HG03558 (cell line): Measurements from ENCODE around the gene CCDC141.
A peak's percentile ranks its signal among the peaks of the same experiment; 100 is the strongest.

ENCODE experiments used
- ATAC-seq: cut with Tn5 transposase; IDR thresholded peaks from one replicate; pipeline ENCODE4 v1.9.1; 2021; ENCODE audit warnings: moderate number of reproducible peaks; ENCODE audit not compliant: unreplicated experiment; ENCODE audit errors: extremely low read depth

CCDC141 gene

DNA sequence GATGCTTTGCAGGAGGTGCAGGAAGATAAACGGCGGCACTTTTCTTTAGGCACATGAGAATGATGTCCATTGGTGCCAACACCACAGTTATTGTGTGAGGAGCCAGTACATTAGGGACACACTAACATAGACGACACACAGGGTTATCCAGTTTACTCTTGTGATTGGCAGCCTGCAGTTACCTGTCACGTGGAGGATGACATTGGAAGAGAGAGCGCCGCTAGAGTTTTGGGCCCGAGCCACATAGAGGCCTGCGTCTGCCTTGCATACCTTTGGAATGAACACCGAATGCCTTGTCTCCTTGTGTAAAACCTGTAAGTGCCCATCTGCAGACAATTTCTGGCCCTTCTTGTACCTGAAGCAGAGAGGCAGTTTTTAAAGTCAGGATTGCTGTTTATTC is 215.9 kb downstream of the CCDC141 start:
- ATAC-seq, result no peak

DNA sequence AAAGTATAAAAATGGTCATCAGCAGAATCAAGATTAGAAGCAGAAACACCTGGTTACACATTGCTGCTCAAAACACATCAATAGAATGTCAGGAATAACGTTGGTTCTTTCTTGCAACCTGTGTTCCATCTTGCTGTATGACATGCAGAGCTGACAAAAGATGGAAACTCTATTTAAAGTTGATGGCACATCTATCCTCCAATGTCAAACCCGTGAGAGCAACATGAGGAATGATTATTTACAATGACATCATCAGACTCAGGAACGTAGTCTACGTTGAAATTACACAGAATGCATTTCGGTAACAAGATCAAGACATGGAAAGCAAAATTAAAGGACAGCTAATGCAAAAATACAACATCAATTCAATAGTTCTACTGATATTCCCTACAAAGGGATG is 216.6 kb downstream of the CCDC141 start:
- ATAC-seq, result no peak

DNA sequence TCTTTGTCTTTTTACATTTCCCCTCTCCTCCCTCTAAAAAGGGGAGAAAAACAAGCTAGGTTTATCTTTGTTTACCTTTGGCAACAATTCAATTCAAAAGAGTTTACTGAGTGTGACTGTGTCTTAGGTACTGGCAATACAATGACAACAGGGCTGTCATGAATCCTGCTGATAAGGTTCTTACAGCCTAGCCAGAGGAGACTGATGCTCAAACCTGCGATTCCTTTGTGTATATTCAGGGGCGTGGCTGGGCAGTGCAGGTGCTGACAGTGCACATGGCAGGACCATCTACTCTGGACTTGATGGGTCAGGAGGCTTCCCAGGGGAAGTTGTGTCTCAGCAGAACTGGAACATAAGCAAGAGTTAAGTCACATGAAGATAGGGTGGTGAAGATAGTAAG is 219.5 kb downstream of the CCDC141 start:
- no peak for ATAC-seq

DNA sequence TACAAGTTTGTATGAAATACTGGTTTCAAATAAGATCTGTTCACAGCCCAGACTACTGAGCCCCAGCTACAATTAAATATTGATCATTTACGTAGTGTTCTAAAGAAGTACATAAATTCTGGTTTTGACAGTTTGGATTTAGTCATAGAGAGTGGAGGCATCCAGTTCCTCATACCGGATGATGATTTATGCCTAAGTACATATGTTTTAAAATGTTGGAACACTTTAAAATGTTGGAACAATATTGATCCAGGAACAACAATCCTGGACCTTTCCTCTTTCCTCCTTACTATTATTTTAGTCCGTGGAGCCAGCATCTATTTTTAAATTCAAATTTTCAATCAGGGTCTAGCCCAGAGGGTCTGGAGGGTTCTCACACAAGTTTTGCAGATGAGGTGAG is 220.0 kb downstream of the CCDC141 start:
- ATAC-seq, result no peak

DNA sequence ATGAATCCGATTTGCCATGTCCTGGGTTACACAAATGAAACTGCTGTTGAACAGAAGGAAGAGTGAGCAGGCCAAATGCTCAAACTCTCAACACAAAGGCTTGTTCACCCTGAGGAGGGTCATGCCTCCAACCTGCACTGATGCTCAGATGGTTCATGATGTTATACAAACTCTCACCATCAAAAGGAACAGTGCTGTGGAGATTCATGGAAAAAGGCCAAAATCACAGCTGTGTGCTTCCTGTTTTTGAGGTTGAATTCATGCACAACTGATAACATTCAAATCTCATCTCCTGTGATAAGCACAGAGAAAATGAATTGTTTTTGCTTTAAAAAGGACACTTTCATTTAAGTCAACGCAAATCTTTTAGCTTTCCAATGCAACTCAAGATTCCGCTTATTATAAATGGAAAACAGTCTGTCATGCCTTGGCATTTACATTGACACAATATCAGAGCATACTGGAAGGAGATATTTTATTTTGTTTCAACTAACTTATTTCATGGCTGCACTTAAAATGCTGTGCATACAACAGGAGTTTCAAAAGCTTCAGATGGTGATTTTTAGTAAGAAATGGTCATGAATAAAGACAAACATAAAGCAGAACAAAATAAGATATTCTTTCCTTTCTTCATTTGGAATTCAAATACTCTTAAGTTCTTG is 220.5 kb downstream of the CCDC141 start:
- ATAC-seq, result no peak

DNA sequence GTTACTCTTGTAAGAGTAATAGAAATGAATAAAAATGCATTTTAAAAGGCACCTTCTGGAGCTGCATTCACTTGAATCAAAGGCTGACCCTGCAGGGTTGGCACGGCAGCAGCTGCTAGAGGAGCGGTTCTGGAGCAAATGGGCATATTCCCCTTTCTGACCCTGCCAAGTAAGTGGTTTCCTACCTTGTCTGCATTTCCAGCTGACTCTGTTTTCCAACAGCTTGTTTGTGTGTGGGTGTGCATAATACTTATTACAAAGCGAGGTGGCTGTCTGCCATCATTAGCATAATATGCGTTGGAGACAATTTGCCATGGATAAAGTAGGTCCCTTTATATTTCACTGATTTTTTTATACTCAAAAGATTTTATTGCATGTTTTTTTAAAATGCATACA is 221.5 kb downstream of the CCDC141 start:
- ATAC-seq, result no peak

DNA sequence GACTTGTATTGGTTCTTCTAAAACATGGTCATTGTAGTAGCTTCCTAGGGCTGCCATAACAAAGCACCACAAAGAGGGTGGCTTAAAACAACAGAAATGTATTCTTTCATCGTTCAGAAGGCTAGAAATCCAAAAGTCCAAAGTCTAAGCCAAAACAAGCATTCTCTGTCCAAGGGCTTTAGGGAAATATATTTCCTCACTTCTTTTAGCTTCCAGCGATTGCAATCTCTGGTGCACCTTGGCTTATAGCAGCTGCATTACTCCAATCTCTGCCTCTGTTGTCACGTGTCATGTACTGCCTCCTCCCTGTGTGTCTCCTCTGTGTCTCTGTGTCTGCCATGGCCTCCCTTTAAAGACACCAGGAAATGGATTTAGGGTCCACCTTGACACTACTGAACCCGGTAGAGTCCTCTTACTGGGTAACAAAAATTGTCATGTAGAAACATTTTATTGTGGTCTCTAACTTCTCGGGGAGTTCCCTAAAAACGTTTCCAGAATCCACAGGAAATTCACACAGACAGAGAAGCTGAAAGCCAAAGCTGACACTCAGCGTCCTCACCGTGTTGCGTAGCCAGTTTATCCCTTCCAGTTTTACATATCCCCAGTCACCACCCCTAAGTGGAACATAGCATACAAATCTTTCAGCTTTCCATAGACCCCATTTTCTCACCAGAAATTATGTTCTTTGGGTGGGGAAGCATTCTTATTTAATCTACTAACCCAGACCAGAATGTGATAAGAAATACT is 222.0 kb downstream of the CCDC141 start:
- ATAC-seq, result no peak

DNA sequence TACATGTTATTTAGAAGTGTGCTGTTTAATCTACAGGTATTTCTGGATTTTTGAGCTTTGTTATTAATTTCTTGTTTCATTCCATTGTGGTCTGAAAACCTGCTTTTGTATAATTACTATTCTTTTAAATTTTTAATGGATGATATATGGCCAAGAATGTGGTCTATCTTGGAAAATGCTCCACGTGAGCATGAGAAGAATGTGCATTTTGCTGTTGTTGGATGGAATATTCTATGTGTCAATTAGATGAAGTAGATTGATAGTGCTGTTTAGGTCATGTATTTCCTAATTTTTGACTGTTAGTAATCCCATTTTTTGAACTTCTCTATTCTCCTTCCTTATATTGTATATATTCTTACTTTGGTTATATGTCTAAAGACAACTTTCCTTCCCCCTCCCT is 222.8 kb downstream of the CCDC141 start:
- no peak for ATAC-seq

DNA sequence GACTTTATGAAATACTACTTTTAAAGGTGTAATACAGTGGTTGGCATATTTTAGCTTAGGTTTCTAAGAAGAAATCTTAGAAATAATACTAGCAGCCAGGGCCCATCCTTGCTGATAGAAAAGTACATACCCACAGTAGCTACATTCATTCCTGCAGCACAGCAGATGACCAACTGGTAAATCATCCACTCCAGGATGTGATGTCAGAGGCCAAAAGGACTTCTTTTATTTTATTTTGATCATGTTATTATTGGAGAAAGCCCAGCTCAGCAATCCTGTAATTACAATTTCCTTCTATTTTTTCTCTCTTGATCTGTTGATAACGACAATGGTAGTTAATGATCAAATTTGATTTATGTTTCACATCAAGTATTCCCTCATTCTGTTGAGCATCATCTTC is 224.8 kb downstream of the CCDC141 start:
- ATAC-seq, result no peak

DNA sequence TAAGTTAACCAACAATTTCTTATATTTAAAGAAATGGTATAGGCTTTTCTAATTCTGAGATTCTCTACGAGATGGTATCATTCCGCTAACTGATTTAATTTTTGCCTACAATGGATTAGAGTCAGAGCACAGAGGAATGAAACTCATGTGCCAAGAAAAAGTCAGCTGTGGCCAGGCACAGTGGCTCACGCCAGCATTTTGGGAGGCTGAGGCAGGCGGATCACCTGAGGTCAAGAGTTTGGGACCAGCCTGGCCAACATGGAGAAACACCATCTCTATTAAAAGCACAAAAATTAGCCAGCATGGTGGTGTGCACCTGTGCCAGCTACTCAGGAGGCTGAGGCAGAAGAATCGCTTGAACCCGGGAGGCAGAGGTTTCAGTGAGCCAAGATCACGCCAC is 225.8 kb downstream of the CCDC141 start:
- ATAC-seq, result no peak

DNA sequence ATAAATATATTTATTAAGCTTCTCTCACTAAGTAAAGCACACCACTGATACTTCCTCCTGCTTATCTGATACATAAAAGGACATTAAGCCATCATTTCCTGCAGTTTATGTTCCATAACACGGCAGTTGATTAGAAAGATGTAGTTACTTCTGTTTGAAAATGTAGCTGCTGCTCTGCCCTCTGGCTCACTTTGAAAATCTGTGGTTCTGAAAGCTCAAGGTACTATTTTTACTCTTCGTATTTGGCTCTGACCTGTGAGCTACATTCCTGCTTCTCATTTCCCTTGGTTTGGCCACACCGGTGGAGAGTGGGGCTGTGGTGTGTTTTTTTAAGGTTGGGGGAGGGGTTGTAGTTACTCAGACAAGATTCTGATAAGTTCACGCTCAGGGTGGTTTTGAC is 229.9 kb downstream of the CCDC141 start:
- ATAC-seq, result peak; percentile 80

DNA sequence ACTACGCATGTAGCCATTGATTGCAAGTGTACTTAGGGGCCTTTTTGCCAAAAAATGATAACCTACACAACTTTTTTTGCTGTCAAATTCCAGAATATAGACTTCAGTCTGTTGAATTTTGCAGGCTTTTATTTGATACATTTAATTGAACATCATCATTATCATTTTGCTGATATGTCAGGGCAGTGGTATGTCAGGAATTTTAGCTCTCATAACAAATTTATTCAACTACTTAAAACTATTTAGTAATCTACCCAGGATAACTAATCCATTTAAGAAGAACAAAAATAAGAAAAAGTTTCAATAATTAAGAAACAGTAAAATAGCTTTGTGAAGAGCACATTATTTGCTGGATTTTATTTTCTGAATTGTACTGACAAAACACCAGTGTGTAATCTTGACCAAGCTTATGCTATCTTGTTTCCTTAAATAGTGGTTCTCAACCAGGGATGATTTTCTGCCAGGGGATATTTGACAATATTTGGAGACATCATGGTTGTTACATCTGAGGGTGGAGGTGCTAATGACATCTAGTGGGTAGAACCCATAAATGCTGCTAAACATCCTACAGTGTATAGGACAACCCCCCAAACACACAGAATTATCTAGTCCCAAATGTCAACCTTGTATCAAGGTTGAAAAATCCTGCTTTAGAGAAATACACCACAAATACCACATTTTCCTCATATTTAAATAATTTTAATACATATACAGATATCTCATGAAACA is 230.6 kb downstream of the CCDC141 start:
- ATAC-seq, result no peak

DNA sequence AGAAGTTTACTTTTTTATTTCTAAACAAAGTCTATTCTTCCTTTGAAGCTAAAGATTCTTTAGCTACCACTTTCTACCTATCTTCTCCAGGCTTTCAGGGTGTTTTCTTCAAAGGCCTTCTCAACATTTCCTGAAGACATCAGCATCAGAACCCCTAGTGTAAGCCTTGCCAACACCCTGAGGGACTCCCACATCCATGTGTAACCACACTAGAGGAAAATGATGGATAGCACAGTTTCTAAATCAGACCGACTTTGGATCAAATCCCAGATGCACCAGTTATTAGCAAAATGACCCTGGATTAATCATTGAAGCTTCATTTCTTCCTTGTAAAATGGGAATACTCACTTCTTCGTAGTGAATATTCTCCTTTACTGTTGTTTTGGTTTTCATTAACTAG is 238.0 kb downstream of the CCDC141 start:
- no peak for ATAC-seq

DNA sequence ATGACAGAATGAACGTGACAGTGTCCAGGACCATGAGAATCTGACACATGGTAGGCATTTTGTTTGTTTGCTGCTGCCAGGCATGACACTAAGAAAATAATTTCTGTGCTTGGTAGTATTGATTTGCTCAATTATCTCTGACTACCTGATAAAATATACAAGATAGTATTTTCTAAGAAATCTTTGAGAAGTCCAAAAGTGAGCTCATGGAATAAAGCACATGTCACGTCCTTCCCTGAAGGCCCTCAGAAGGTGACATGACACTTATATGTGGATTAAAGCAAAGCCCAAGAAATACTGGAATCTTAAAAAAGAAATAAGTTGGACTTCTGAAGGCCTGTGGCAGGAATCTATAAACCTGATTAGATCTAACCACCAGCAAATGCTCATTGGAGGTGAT is 238.9 kb downstream of the CCDC141 start:
- ATAC-seq, result no peak

DNA sequence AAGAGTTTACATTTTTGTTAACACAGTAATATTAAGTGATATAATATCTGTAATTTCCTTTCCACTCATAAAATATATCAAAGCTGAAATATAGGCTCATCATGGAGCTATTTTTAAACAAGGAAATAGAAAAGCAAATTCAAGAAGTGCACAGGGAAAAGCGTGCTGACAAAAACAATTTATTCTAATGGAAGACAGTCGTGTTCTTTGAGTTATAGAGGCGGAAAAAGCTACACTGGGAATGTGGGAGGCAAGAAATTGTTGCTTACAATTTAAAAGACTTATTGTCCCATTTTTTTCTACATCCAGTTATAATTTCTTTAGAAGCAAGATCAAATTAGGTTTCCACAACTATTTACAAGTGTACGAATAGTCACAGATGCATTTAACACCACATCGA is 239.5 kb downstream of the CCDC141 start:
- ATAC-seq, result no peak

DNA sequence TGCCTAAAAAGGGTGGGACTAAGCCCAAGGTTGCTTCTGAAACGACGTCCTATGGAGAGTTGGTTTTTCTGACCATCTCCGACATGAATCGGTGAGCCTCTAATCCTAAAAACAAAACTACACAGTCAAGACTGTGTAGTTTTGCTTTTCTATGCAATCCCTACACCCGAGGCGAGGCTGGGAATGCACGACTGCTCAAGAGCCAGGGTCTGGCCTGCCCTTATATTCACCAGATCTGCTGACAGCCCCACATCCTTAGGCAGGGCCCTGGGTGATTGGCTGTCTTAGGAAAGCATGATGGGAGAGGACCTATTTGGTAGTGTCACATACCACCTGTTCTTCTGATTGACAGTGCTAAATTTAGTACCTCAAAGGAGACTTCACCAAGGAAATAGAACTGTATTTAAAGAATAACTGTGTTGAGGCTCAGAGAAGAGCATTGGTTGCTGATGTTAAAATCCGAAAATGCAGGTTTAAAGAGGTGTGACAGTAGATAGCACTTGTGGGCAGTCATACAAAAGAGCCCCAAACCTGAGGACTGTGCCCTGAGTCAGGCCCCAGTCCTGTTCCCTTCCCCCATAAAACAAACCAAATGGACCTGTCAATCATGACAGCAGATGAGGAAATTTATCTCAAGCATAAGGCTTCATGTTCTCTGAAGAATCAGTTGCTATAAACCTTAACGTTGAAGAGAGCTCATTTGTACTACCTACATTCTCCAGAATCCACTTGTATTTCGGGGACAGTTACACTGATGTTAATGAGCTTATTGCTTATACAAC is 242.5 kb downstream of the CCDC141 start, which contains the start of gene TTN:
TTN (minus strand) TSS at position 197 of the 782 bp plus-strand sequence. CDS start 2,781 bp downstream, outside the sequence.
- no peak for ATAC-seq

DNA sequence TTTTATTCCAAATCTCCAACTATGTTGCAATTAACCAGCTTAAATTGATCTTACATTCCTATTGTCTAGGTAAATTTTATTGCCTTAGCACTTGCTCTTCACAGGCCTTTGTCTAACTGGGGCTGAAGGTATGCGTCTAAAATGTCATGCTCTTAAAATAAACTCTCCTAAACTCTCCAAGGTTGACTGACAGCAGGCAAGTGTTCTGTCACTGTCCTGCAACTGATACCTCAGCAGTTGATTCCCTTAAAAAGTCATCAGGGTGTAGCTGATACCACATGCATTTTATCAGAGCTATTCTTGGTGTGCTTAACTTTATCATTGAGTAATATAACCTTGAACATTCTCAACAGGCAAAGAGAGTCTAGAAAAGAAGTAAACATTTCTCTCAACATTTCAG is 243.4 kb downstream of the CCDC141 start:
- no peak for ATAC-seq

DNA sequence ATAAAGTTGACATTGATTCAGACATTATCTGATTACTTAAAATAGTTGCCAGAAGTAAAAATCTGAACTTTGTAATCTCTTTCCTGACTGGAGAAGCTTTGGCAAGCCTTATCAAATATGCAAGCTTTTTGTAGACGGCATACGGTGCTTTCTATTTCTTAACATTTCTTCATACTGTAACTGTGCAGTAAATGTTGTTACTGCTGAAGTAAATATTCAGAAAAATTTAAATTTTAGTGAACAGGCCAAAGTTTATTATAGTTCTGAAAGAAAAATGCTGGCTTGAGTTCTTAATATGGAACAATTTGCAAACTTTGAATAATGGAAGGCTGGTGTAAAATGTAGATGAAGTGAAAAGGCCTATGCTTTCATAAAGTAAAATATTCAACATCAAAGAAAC is 244.5 kb downstream of the CCDC141 start:
- ATAC-seq, result no peak

DNA sequence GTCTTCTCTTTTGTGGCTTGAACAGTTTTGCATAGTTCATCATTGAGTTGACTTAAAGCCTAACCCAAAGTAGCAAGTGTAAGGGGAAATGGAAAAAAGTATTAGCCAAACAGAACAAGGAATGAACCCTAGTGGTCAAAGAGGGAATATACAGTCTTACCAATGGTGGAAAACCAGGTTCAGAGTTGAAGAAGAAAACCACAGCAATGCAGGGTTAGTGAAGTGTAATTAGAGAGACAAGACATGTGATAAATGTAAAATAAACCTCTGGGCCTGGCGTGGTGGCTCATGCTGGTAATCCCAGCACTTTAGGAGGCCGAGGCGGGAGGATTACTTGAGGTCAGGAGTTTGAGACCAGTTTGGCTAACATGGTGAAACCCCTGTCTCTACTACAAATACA is 245.1 kb downstream of the CCDC141 start:
- ATAC-seq, result no peak

DNA sequence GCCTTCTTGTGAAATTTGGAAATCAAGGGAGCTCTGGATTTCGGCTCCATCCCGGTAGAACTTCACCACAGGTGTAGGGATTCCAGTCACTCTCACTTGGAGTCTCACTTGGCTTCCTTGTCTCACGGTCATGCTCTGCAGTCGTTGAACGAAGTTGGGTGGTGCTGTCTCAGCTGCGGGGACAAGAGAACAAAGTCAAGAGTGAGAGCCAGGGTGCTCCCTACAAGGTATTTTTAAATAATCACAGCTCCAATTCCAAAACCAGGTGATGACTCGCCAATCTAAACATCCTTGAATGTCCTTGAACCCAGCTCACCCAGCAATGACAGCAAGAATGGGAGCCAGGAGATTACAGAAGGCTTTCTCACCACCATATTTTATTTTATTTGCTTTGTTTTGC is 249.4 kb downstream of the CCDC141 start:
- ATAC-seq, result no peak

DNA sequence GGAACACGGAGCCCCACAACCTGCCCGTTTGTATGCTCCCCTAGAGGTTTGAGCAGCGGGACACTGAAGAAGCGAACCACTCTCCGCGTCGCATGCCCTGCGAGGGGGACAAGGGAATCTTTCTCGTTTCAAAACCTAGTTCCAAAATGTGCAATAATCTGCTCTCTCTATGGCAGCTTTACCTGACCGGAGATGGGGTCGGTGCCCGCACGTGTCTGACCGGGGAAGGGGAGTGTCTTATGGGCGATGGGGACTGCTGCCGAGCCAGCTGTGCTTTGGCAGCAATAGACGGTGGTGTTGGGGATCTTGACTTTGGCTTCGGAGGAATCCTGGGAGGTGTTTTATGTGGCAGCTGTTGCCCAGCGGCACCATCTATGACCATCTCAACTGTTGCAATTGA is 250.6 kb downstream of the CCDC141 start:
- no peak for ATAC-seq
